ENCODE results near the gene ZKSCAN3.

GRCh38 chr6:28340310-28341095 is 9.2 kb upstream of the ZKSCAN3 start:
- TF ChIP-seq CTCF (conservative IDR thresholded peaks at IDR 0.05) = no peak
- TF ChIP-seq ZFX (IDR thresholded peaks at IDR 0.05) = no peak
